OCI-LY3 (cell line): Measurements from ENCODE around the gene APLF.

Experiments used
- CTCF ChIP-seq: fragments of 200-600, 300-600 bp; sonication (generic); IDR thresholded peaks from 2 replicates; pipeline ENCODE4 v1.5.1; 2014; ENCODE audit warnings: antibody characterized with exemption, low read length, low read depth
- EZH2phosphoT487 ChIP-seq: fragments of 200-600 bp; shearing (Covaris generic); IDR thresholded peaks from 2 replicates; pipeline ENCODE4 v1.6.1; 2018; ENCODE audit warnings: antibody characterized with exemption, mixed run types, low read depth

- TF ChIP-seq CTCF (no peak), EZH2phosphoT487 (no peak)
Observed at GRCh38 chr2:68505603-68506159, 38.3 kb downstream of the APLF start.
